ACHN (cell line): ENCODE results near the gene ST6GALNAC1.

Source experiments
- DNase-seq: peaks from one replicate; pipeline ENCODE4 v3.0.0-alpha.2; 2015
- in situ Hi-C: cut with HindIII; loops from 2 replicates; pipeline ENCODE4 v1.10.0; 2017; ENCODE audit warnings: low sequenced_read_pairs, low pct_ligation_motif_present, low pct_unique_long_range_greater_than_20kb

The ST6GALNAC1 gene, protein sequence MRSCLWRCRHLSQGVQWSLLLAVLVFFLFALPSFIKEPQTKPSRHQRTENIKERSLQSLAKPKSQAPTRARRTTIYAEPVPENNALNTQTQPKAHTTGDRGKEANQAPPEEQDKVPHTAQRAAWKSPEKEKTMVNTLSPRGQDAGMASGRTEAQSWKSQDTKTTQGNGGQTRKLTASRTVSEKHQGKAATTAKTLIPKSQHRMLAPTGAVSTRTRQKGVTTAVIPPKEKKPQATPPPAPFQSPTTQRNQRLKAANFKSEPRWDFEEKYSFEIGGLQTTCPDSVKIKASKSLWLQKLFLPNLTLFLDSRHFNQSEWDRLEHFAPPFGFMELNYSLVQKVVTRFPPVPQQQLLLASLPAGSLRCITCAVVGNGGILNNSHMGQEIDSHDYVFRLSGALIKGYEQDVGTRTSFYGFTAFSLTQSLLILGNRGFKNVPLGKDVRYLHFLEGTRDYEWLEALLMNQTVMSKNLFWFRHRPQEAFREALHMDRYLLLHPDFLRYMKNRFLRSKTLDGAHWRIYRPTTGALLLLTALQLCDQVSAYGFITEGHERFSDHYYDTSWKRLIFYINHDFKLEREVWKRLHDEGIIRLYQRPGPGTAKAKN

GRCh38 chr17:76643553-76644148, at the start of gene ST6GALNAC1:
ST6GALNAC1 (minus strand) TSS chr17:76643757; CDS start chr17:76643638, 119 bp downstream.
- in situ Hi-C loops = loop anchor here (10.0 kb wide), 1 partner anchor 69 kb away; no protein-coding TSS in a partner anchor
- DNase-seq = no peak

DNA sequence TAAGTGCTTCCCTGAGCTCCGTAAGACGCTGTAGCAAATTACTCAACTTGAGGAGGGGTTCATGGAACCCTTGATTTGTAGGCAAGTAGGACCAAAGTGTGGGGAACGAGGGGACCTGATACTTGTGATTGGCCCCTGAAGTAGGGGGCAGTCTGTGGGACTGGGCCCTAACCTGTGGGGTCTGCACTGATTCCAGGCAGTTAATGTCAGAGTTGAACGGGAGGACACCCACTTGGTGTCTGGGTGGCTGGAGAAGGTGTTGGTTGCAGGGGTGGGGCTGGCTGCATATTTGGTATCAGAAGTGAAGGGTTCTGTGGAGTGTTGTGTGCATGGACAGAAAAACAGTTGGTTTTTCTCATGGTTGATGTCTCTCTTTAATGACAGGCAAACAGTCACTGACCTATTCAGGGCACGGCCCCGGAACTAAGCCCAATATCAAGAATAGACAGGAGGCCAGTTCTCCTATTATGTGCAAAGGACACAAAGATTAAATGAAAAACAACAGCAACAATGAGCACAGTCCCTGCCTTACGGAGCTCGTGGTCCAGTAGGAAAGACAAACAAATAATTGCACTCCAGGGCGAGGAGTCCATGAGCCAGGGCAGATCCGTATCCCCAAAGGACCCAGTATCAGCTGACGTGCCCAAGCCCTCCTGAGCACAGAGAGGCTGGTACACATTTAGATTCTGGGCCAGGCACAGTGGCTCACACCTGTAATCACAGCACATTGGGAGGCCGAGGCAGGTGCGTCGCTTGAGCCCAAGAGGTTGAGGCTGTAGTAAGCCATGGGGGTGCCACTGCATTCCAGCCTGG, 48.0 kb upstream of the ST6GALNAC1 start:
- in situ Hi-C loops = no loop called here
- no peak for DNase-seq

DNA sequence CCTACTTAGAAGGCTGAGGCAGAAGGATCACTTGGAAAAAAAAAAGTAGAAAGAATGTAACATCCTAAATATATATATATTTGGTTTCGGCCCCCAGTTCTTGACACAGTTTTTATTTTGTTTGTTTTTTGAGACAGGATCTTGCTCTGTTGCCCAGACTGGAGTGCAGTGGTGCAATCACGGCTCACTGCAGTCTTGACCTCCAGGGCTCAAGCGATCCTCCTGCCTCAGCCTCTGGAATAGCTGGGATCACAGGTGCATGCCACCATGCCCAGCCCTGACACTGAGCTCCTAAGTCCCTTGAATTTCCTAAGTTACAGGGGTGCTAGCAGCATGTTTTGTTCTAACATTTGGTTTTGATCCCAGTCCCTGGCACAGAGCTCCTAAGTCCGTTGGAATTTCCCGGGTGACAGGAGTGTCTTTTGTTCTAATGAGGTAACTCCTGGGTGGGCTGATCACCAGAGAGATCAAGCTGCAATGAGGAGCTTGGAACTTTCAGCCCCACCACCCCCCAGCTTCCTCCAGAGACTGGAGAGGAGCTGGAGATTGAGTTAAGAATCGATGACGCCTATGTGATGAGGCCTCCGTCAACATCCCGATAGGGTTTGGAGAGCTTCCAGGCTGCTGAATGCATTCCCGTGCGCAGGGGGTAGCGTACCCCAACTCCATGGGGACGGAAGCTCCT, 47.2 kb upstream of the ST6GALNAC1 start:
- in situ Hi-C loops = no loop called here
- no peak for DNase-seq

DNA sequence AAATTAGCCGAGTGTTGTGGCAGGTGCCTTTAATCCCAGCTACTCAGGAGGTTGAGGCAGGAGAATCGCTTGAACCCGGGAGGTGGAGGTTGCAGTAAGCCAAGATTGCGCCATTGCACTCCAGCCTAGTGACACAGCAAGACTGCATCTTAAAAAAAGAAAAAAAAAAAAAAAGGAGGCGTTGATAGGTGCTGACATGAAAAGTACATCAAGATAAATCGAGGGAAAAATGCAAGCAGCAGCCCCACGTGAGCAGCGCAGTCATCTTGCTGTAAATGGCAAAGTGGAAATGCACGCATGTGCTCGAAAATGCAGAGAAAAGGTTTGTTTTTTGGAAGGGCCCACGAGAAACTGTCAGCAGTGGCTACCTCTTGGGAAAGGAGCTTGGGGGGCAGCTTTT, 46.3 kb upstream of the ST6GALNAC1 start:
- no peak for DNase-seq
- in situ Hi-C loops = no loop called here

DNA sequence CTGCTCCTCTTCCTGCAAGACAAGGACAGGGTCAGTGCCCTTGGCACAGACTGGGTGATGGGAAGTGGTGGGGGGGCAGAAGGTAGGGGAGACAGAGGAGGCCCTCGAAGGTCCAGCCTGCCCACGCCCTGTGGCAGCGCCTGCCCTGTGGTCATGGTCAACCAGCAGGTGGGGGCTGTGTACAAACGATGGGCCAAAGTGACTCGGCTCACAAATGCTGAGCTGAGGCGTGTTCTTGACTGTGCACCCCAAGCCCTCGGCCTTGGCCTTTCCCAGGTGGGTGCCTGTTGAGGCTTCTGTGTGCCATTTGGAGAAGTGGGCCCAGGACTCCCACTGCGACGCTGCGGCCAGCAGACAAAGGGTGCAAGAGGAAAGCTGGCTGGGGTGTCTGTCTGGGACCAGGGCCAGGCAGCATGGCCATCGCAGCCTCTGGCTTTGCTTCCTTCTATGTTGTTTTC, 44.6 kb upstream of the ST6GALNAC1 start:
- in situ Hi-C loops = no loop called here

GRCh38 chr17:76687298-76688164, 44.0 kb upstream of the ST6GALNAC1 start:
- no peak for DNase-seq
- in situ Hi-C loops = no loop called here

More for the DNA sequence above, 44.6 kb upstream of the ST6GALNAC1 start:
- peak; percentile 50 for DNase-seq

DNA sequence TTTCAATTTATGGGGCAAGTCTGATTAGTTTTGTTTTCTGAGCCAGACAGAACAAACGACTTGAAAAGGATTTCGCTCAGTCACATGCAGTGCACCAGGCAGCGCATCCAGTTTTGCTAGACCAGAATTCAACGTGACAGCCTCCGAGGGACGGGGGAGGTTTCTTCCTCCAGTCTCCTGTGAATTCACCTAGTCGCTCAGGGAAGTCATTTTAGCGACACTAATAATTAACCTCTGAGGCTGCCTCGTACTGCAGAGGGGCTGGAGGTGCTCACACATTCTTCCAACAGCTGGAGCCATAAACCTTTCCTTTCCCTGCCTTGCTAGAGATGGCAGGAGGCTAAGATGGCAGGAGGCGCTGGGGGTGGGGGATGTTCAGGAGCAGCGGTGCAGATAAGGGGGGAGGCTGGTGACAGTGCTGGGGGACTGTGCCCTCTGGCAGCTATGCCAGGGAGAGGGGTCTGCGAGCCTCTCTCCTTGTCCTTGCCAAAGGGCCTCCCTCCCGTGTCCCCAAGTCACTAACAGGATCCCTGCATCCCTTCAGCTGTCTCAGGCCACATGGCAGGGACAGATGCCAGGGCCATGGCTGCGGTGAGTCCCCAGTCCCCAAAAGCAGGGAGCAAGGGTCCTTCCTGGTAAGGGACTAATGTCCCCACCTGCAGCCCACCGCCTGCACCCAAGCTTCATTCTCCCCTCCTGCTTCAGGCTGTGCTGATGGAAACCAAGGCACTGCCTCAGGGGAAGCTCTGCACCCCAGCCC, 43.2 kb upstream of the ST6GALNAC1 start:
- DNase-seq = no peak

GRCh38 chr17:76685846-76686245, 42.3 kb upstream of the ST6GALNAC1 start:
- in situ Hi-C loops = no loop called here
- no peak for DNase-seq

More for the DNA sequence above, 43.2 kb upstream of the ST6GALNAC1 start:
- in situ Hi-C loops = no loop called here

DNA sequence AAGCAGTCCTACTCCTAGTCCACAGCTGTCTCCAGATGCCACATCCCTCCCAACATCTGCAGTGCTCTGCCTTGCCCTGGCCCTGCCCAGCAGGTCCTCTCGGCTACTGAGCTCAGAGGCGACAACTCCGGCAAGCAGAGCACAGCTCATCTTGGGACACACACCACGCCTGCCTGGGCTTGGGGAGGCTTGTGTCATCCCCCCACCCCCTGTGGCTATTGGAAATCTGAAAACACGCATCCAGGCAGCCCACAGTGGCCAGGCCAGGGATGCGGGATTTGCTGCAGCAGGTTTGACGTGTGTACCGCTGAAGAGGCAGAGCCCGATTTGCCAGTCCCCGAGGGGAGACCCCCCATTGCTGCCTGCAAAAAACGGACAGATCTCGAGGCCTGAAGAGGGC, 41.8 kb upstream of the ST6GALNAC1 start:
- in situ Hi-C loops = no loop called here
- DNase-seq = no peak

DNA sequence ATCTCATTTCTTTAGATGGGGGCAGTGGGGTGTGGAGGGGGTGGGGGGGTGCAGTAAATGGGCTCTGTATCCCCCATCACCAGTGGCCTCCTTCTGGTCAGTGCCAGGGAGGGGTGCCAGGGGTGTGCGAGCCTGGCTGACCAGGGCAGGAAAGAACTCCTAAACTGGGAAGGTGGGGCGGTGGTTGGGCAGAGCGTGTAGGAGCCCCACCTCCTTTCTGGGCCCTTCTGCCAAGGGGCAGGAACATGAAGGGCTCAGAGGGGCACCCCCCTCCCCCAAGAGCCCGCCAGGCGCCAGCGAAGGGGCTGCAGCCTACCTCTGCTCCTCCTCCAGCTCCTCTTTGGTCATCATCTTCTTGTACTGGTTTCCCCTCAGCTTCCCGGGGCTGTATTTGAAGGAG, 41.2 kb upstream of the ST6GALNAC1 start:
- no peak for DNase-seq
- in situ Hi-C loops = no loop called here

- in situ Hi-C loops = no loop called here
- DNase-seq = no peak
Measured at GRCh38 chr17:76683921-76684745, 40.6 kb upstream of the ST6GALNAC1 start.

DNA sequence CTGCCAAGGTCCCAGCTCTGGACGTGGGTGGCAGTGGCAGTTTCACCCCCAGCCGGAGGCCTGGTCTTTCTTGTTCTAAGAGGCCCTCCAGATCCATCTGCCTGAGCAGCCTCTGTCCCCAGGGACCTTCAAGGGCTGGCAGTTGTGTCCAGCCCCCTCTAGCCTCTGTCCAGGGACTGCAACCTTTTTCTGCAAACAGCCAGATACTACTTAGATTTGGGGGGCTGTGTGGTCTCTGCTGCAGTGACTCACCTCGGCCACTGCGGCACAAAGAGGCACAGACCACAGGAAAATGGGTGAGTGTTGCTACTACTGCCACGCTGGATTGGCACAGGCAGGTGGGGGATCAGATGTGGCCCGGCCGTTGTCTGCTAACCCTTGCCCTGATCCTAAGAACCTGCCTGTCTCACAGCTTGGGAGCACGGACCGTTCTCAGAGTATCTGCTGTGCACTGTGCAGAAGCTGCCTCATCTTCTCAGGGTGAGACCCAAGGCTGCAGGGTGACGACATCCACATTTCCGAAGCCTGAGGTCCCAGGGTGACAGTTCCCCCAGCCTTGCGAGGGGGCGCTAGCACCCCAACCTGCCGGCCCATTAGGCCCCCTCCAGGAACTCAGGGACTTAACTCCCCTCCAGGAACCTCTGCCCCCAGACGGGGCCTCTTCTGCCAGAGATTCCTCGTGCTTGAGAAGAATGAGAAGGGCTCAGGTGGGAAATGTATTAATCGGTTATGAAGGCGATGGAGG, 39.6 kb upstream of the ST6GALNAC1 start:
- DNase-seq = no peak
- in situ Hi-C loops = no loop called here

GRCh38 chr17:76682296-76682695, 38.7 kb upstream of the ST6GALNAC1 start:
- no peak for DNase-seq

GRCh38 chr17:76681222-76682137, 37.9 kb upstream of the ST6GALNAC1 start:
- in situ Hi-C loops = no loop called here
- DNase-seq = peak; percentile 60

More at GRCh38 chr17:76682296-76682695, 38.7 kb upstream of the ST6GALNAC1 start:
- in situ Hi-C loops = no loop called here
